Measurements from ENCODE around the gene UGT2B7. TPM values are rescaled to one million over a fixed set of nuclear protein-coding genes. Genes with fewer than 3 reads are reported as not detected.

The UGT2B7 gene
- total RNA-seq, 5 donors from 2014 or later (not counting 1 experiment from before 2014, with no cell fraction given): 0.23 TPM; not detected in 4

Other genes starting within 250 kb of the UGT2B7 start
- under 1 TPM in 1 of 5 donors, not detected in 4; 0.18 TPM for gene UGT2A3, start 144.7 kb upstream of the UGT2B7 start, total RNA-seq
- not detected for gene UGT2B11, start 118.3 kb downstream of the UGT2B7 start, total RNA-seq
- gene UGT2B28, start 184.0 kb downstream of the UGT2B7 start, total RNA-seq: not detected